ENCODE measurements around the gene CHST11.

DNA sequence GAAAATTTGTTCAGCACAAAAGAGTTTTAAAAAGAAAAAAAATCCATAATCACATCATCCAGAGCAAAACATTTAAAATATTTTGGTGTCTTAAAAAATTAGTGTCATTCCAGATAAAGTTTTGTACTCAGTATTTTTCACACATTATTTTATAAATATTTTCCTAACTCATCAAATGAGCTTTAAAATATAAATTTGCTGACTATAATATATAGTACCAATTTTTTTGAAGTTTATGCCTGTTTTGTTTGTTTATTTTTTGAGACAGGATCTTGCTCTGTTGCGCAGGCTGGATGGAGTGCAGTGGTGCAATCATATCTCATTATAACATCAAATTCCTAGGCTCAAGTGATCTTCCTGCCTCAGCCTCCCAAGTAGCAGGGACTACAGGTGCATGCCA lies 337.2 kb downstream of the CHST11 start:
- TF ChIP-seq U2AF1 (optimal IDR thresholded peaks at IDR 0.05; ENCODE audit: low read depth, low read length) = no peak
- no peak for TF ChIP-seq NONO (IDR thresholded peaks at IDR 0.05; ENCODE audit: low read depth in 2 of 2, low read length in 1 of 2)
- TF ChIP-seq RFX5 (IDR thresholded peaks at IDR 0.05; ENCODE audit: low read depth, low read length) = no peak
- TF ChIP-seq SREBF2 (CRISPR knock-in tag; IDR thresholded peaks at IDR 0.05) = no peak
- TF ChIP-seq, protein P1, sequence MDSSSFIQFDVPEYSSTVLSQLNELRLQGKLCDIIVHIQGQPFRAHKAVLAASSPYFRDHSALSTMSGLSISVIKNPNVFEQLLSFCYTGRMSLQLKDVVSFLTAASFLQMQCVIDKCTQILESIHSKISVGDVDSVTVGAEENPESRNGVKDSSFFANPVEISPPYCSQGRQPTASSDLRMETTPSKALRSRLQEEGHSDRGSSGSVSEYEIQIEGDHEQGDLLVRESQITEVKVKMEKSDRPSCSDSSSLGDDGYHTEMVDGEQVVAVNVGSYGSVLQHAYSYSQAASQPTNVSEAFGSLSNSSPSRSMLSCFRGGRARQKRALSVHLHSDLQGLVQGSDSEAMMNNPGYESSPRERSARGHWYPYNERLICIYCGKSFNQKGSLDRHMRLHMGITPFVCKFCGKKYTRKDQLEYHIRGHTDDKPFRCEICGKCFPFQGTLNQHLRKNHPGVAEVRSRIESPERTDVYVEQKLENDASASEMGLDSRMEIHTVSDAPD (CRISPR knock-in tag; IDR thresholded peaks at IDR 0.05) = no peak
- TF ChIP-seq RAD21 (CRISPR knock-in tag; conservative IDR thresholded peaks at IDR 0.05 in 1 of 2, IDR thresholded peaks at IDR 0.05 in 1 of 2) = no peak
- no peak for TF ChIP-seq BRCA1 (IDR thresholded peaks at IDR 0.05)
- TF ChIP-seq BRCA1 (CRISPR knock-in tag; IDR thresholded peaks at IDR 0.05) = no peak
- TF ChIP-seq NR1H2 (CRISPR knock-in tag; IDR thresholded peaks at IDR 0.05) = no peak
- no peak for TF ChIP-seq SAP30 (IDR thresholded peaks at IDR 0.05; ENCODE audit: borderline replicate concordance, insufficient read depth, low read depth, low read length, poor library complexity, severe bottlenecking)
- TF ChIP-seq CTCF (IDR thresholded peaks at IDR 0.05 in 2 of 3, conservative IDR thresholded peaks at IDR 0.05 in 1 of 3; ENCODE audit: insufficient read depth in 2 of 3, low read depth in 1 of 3, low read length in 3 of 3) = no peak
- TF ChIP-seq, protein P2, sequence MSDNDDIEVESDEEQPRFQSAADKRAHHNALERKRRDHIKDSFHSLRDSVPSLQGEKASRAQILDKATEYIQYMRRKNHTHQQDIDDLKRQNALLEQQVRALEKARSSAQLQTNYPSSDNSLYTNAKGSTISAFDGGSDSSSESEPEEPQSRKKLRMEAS (CRISPR knock-in tag; IDR thresholded peaks at IDR 0.05) = no peak
- peak; percentile 73 for TF ChIP-seq ZNF316 (IDR thresholded peaks at IDR 0.05)
- TF ChIP-seq BRD9 (IDR thresholded peaks at IDR 0.05; ENCODE audit: low read depth, partially characterized antibody) = no peak
- TF ChIP-seq PML (IDR thresholded peaks at IDR 0.05; ENCODE audit: low read length) = no peak
